ENCODE results near the gene ABHD18.
A peak's percentile ranks its signal among the peaks of the same experiment; 100 is the strongest.
"Not testable (repeated sequence)": the region's sequence is repeated elsewhere in the genome, so short reads cannot be mapped to it uniquely, and the experiment has no call there.

The ABHD18 gene

GRCh38 chr4:128051229-128051628 lies 86.0 kb downstream of the ABHD18 start:
- not testable (repeated sequence) for H3K9me3 ChIP-seq (ENCODE audit: control insufficient read depth, insufficient read depth, low read depth, low read length)
- POLR2A ChIA-PET, result interaction anchor here (1.8 kb wide), 1 partner anchor 10 kb away, joined by 4 read pairs; the partner anchor contains the start of gene LARP1B

DNA sequence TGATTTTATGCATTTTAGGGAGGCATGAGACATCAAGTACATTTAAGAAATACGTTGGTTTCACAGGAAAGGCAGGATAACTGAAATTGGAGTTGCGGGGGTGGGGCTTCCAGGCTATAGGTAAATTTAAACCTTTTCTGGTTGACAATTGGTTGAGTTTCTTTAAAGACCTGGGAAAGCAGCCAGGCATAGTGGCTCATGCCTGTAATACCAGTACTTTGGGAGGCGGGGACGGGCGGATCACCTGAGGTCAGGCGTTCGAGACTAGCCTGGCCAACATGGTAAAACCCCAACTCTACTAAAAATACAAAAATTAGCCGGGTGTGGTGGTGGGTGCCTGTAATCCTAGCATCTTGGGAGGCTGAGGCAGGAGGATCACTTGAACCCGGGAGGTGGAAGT lies 89.7 kb downstream of the ABHD18 start:
- H3K27ac ChIP-seq (ENCODE audit: extremely low read depth, low read depth, low read length); H3K9me3 ChIP-seq (ENCODE audit: control insufficient read depth, insufficient read depth, low read depth, low read length); H3K4me1 ChIP-seq (ENCODE audit: control insufficient read depth, insufficient read depth, low read length); CTCF ChIA-PET; H3K36me3 ChIP-seq (ENCODE audit: control insufficient read depth in 2 of 2, insufficient read depth in 1 of 2, low read length in 2 of 2); POLR2A ChIA-PET; H3K4me3 ChIP-seq (ENCODE audit: low read depth, low read length): not testable (repeated sequence)

More at GRCh38 chr4:128051229-128051628, 86.0 kb downstream of the ABHD18 start:
- H3K4me1 ChIP-seq (ENCODE audit: control insufficient read depth, insufficient read depth, low read length); H3K4me3 ChIP-seq (ENCODE audit: low read depth, low read length); H3K27ac ChIP-seq (ENCODE audit: extremely low read depth, low read depth, low read length); H3K36me3 ChIP-seq (ENCODE audit: control insufficient read depth in 2 of 2, insufficient read depth in 1 of 2, low read length in 2 of 2): not testable (repeated sequence)
- TF ChIP-seq ZNF654 (tag by site-specific recombination; IDR thresholded peaks at IDR 0.05; ENCODE audit: low read depth), result peak; percentile 57
- CTCF ChIA-PET, result interaction anchor here (0.7 to 1.3 kb wide), 6 partner anchors 8 to 319 kb away, joined by 3 to 9 read pairs (median 4); partner anchors contain the start of genes ABHD18, LARP1B and MFSD8

GRCh38 chr4:128055441-128056206 lies 90.4 kb downstream of the ABHD18 start:
- peak; percentile 64 for TF ChIP-seq ZNF426 (tag by site-specific recombination; IDR thresholded peaks at IDR 0.05)
- peak; percentile 48 for TF ChIP-seq ZNF555 (tag by site-specific recombination; conservative IDR thresholded peaks at IDR 0.05)
- peak; percentile 64; the same call in 1 of the 2 replicates for TF ChIP-seq ZNF394 (tag by site-specific recombination; IDR thresholded peaks at IDR 0.05; ENCODE audit: borderline replicate concordance)
- peak; percentile 56 for TF ChIP-seq ZBTB11 (tag by site-specific recombination; conservative IDR thresholded peaks at IDR 0.05; ENCODE audit: low read depth)
- peak; percentile 27; the same call in 1 of the 2 replicates for TF ChIP-seq ZNF140 (tag by site-specific recombination; IDR thresholded peaks at IDR 0.05)
- TF ChIP-seq ZNF558 (tag by site-specific recombination; IDR thresholded peaks at IDR 0.05), result 0 out of 2 replicates have a peak, but pooled peaks have one; percentile 35
- TF ChIP-seq ZNF623 (tag by site-specific recombination; IDR thresholded peaks at IDR 0.05), result peak; percentile 57
- TF ChIP-seq, protein P1, sequence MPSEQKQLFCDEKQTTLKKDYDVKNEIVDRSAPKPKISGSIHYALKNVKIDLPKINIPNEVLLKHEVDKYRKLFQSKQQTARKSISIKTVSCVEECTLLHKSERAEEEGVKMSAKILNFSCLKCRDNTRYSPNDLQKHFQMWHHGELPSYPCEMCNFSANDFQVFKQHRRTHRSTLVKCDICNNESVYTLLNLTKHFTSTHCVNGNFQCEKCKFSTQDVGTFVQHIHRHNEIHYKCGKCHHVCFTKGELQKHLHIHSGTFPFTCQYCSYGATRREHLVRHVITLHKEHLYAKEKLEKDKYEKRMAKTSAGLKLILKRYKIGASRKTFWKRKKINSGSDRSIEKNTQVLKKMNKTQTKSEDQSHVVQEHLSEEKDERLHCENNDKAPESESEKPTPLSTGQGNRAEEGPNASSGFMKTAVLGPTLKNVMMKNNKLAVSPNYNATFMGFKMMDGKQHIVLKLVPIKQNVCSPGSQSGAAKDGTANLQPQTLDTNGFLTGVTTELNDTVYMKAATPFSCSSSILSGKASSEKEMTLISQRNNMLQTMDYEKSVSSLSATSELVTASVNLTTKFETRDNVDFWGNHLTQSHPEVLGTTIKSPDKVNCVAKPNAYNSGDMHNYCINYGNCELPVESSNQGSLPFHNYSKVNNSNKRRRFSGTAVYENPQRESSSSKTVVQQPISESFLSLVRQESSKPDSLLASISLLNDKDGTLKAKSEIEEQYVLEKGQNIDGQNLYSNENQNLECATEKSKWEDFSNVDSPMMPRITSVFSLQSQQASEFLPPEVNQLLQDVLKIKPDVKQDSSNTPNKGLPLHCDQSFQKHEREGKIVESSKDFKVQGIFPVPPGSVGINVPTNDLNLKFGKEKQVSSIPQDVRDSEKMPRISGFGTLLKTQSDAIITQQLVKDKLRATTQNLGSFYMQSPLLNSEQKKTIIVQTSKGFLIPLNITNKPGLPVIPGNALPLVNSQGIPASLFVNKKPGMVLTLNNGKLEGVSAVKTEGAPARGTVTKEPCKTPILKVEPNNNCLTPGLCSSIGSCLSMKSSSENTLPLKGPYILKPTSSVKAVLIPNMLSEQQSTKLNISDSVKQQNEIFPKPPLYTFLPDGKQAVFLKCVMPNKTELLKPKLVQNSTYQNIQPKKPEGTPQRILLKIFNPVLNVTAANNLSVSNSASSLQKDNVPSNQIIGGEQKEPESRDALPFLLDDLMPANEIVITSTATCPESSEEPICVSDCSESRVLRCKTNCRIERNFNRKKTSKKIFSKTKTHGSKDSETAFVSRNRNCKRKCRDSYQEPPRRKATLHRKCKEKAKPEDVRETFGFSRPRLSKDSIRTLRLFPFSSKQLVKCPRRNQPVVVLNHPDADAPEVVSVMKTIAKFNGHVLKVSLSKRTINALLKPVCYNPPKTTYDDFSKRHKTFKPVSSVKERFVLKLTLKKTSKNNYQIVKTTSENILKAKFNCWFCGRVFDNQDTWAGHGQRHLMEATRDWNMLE (tag by site-specific recombination; conservative IDR thresholded peaks at IDR 0.05; ENCODE audit: low read depth), result peak; percentile 71
- 0 out of 2 replicates have a peak, but pooled peaks have one; percentile 23 for TF ChIP-seq ZBTB8A (tag by site-specific recombination; IDR thresholded peaks at IDR 0.05)
- TF ChIP-seq ZNF654 (tag by site-specific recombination; IDR thresholded peaks at IDR 0.05; ENCODE audit: low read depth), result 0 out of 2 replicates have a peak, but pooled peaks have one; percentile 14
- H3K4me3 ChIP-seq (ENCODE audit: low read depth, low read length); H3K9me3 ChIP-seq (ENCODE audit: control insufficient read depth, insufficient read depth, low read depth, low read length); H3K4me1 ChIP-seq (ENCODE audit: control insufficient read depth, insufficient read depth, low read length); H3K36me3 ChIP-seq (ENCODE audit: control insufficient read depth in 2 of 2, insufficient read depth in 1 of 2, low read length in 2 of 2); H3K27ac ChIP-seq (ENCODE audit: extremely low read depth, low read depth, low read length): not testable (repeated sequence)
- CTCF ChIA-PET, result interaction anchor here (0.6 kb wide), 1 partner anchor 14 kb away, joined by 4 read pairs; no protein-coding TSS in a partner anchor
- POLR2A ChIA-PET, result interaction anchor here (0.7 kb wide), 1 partner anchor 146 kb away, joined by 3 read pairs; no protein-coding TSS in a partner anchor

Data from HEK293 (cell line).